GM19240 (cell line): ENCODE data around the gene TIGD2.
"Not testable (repeated sequence)": the region's sequence is repeated elsewhere in the genome, so short reads cannot be mapped to it uniquely, and the experiment has no call there.

Source experiments
- DNase-seq: peaks from one replicate; pipeline ENCODE4 v3.0.0; 2011; ENCODE audit warnings: low spot score; ENCODE audit not compliant: insufficient read length

TIGD2 gene

GRCh38 chr4:89119166-89119565, 7.8 kb downstream of the TIGD2 start:
- DNase-seq, result no peak

- DNase-seq, result no peak
These were observed 8.5 kb downstream of the TIGD2 start for GRCh38 chr4:89119836-89120235.

GRCh38 chr4:89121387-89122068, 10.2 kb downstream of the TIGD2 start:
- no peak for DNase-seq

GRCh38 chr4:89123451-89123851, 12.1 kb downstream of the TIGD2 start:
- no peak for DNase-seq

- no peak for DNase-seq
These were observed 14.8 kb downstream of the TIGD2 start for GRCh38 chr4:89125901-89126782.

- DNase-seq, result no peak
These were observed 17.8 kb downstream of the TIGD2 start for GRCh38 chr4:89129080-89129640.

GRCh38 chr4:89134775-89135319, 23.5 kb downstream of the TIGD2 start:
- no peak for DNase-seq

- DNase-seq, result no peak
These were observed 25.2 kb downstream of the TIGD2 start for GRCh38 chr4:89136525-89136924.

- DNase-seq, result no peak
These were observed 25.9 kb downstream of the TIGD2 start for GRCh38 chr4:89137231-89137630.

- no peak for DNase-seq
These were observed 26.4 kb downstream of the TIGD2 start for GRCh38 chr4:89137695-89138094.

- DNase-seq, result no peak
These were observed 28.9 kb downstream of the TIGD2 start for GRCh38 chr4:89140168-89140759.

GRCh38 chr4:89142691-89143669, 31.6 kb downstream of the TIGD2 start:
- DNase-seq, result no peak

GRCh38 chr4:89144652-89145051, 33.3 kb downstream of the TIGD2 start:
- not testable (repeated sequence) for DNase-seq

- DNase-seq, result no peak
These were observed 34.9 kb downstream of the TIGD2 start for GRCh38 chr4:89146196-89146595.

- DNase-seq, result no peak
These were observed 41.6 kb downstream of the TIGD2 start for GRCh38 chr4:89152972-89153371.

GRCh38 chr4:89156174-89156914, 45.0 kb downstream of the TIGD2 start:
- DNase-seq, result no peak

GRCh38 chr4:89157488-89158024, 46.2 kb downstream of the TIGD2 start:
- DNase-seq, result no peak

GRCh38 chr4:89158884-89159503, 47.7 kb downstream of the TIGD2 start:
- no peak for DNase-seq

GRCh38 chr4:89160806-89161205, 49.5 kb downstream of the TIGD2 start:
- no peak for DNase-seq
